SK-N-SH (cell line): Measurements from ENCODE around the gene CLDN19.

Experiments used
- CHD2 ChIP-seq: fragments of 150-350 bp; IDR thresholded peaks from 2 replicates; pipeline ENCODE4 v1.6.1; 2018; ENCODE audit warnings: low read length; ENCODE audit not compliant: partially characterized antibody
- EP300 ChIP-seq, 2 experiments: IDR thresholded peaks; 2 replicates each; pipeline versions ENCODE4 v1.4.0 to v1.6.1; 2012; ENCODE audit warnings: borderline replicate concordance in 1 of 2, low read depth in 1 of 2, low read length in 1 of 2
- JUND ChIP-seq: IDR thresholded peaks from 2 replicates; pipeline ENCODE4 v1.4.0; 2012
- NFIC ChIP-seq: IDR thresholded peaks from 2 replicates; pipeline ENCODE4 v1.4.0; 2012; ENCODE audit warnings: borderline replicate concordance
- NRF1 ChIP-seq: IDR thresholded peaks from 2 replicates; pipeline ENCODE4 v1.6.1; 2012; ENCODE audit warnings: low read depth, mild to moderate bottlenecking, low read length
- POLR2AphosphoS5 ChIP-seq: IDR thresholded peaks from 2 replicates; pipeline ENCODE4 v1.6.1; 2012; ENCODE audit warnings: low read depth, low read length
- RAD21 ChIP-seq: IDR thresholded peaks from 2 replicates; pipeline ENCODE4 v1.6.1; 2012; ENCODE audit warnings: mild to moderate bottlenecking, low read length
- SIN3A ChIP-seq: IDR thresholded peaks from 2 replicates; pipeline ENCODE4 v1.6.1; 2012; ENCODE audit warnings: low read depth, mild to moderate bottlenecking, low read length, moderate library complexity, borderline replicate concordance
- TAF1 ChIP-seq: IDR thresholded peaks from 2 replicates; pipeline ENCODE4 v1.6.1; 2012; ENCODE audit warnings: low read depth, mild to moderate bottlenecking, low read length, moderate library complexity, borderline replicate concordance
- TEAD4 ChIP-seq: IDR thresholded peaks from 2 replicates; pipeline ENCODE4 v1.4.0; 2012; ENCODE audit warnings: mild to moderate bottlenecking, borderline replicate concordance; ENCODE audit not compliant: insufficient read depth
- YY1 ChIP-seq: IDR thresholded peaks from 2 replicates; pipeline ENCODE4 v1.4.0; 2012; ENCODE audit warnings: low read depth, mild to moderate bottlenecking
- TF ChIP-seq, protein P1 (sequence below): IDR thresholded peaks from 2 replicates; pipeline ENCODE4 v1.6.1; 2012; ENCODE audit warnings: mild to moderate bottlenecking, low read depth, low read length, moderate library complexity
- TF ChIP-seq, protein P2 (sequence below): fragments of 200-600 bp; sonication (generic); IDR thresholded peaks from 2 replicates; pipeline ENCODE4 v1.6.1; 2017; ENCODE audit warnings: antibody characterized with exemption, mild to moderate bottlenecking, moderate library complexity
- TF ChIP-seq, protein P3 (sequence below): IDR thresholded peaks from 2 replicates; pipeline ENCODE4 v1.4.0; 2012; ENCODE audit warnings: low read depth, borderline replicate concordance

DNA sequence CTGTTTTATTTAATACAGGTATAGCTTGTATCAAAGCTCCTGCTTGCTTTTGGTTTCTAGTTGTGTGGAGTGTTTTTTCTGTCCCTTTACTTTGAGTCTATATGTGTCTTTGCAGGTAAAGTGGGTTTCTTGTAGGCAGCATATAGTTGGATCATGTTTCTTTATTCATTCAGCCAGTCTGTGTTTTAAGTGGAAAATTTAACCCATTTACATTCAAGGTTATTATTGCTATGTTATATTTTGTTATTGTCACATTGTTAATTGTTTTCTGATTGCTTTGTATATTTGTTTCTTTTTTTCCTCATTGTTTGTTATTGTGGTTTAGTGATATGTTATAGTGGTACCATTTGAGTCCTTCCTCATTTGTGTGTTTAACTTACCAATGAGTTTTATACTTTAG lies 26.7 kb downstream of the CLDN19 start:
- TF ChIP-seq, protein P1, sequence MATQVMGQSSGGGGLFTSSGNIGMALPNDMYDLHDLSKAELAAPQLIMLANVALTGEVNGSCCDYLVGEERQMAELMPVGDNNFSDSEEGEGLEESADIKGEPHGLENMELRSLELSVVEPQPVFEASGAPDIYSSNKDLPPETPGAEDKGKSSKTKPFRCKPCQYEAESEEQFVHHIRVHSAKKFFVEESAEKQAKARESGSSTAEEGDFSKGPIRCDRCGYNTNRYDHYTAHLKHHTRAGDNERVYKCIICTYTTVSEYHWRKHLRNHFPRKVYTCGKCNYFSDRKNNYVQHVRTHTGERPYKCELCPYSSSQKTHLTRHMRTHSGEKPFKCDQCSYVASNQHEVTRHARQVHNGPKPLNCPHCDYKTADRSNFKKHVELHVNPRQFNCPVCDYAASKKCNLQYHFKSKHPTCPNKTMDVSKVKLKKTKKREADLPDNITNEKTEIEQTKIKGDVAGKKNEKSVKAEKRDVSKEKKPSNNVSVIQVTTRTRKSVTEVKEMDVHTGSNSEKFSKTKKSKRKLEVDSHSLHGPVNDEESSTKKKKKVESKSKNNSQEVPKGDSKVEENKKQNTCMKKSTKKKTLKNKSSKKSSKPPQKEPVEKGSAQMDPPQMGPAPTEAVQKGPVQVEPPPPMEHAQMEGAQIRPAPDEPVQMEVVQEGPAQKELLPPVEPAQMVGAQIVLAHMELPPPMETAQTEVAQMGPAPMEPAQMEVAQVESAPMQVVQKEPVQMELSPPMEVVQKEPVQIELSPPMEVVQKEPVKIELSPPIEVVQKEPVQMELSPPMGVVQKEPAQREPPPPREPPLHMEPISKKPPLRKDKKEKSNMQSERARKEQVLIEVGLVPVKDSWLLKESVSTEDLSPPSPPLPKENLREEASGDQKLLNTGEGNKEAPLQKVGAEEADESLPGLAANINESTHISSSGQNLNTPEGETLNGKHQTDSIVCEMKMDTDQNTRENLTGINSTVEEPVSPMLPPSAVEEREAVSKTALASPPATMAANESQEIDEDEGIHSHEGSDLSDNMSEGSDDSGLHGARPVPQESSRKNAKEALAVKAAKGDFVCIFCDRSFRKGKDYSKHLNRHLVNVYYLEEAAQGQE: no peak
- TF ChIP-seq, protein P2, sequence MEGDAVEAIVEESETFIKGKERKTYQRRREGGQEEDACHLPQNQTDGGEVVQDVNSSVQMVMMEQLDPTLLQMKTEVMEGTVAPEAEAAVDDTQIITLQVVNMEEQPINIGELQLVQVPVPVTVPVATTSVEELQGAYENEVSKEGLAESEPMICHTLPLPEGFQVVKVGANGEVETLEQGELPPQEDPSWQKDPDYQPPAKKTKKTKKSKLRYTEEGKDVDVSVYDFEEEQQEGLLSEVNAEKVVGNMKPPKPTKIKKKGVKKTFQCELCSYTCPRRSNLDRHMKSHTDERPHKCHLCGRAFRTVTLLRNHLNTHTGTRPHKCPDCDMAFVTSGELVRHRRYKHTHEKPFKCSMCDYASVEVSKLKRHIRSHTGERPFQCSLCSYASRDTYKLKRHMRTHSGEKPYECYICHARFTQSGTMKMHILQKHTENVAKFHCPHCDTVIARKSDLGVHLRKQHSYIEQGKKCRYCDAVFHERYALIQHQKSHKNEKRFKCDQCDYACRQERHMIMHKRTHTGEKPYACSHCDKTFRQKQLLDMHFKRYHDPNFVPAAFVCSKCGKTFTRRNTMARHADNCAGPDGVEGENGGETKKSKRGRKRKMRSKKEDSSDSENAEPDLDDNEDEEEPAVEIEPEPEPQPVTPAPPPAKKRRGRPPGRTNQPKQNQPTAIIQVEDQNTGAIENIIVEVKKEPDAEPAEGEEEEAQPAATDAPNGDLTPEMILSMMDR: no peak
- TF ChIP-seq POLR2AphosphoS5 (no peak), TEAD4 (no peak), RAD21 (no peak), EP300 (IDR thresholded peaks at IDR 0.05; ENCODE audit: borderline replicate concordance in 1 of 2, low read depth in 1 of 2, low read length in 1 of 2) (no peak), JUND (no peak), SIN3A (no peak), YY1 (no peak), CHD2 (no peak), NRF1 (no peak), TAF1 (no peak), NFIC (no peak)
- TF ChIP-seq, protein P3, sequence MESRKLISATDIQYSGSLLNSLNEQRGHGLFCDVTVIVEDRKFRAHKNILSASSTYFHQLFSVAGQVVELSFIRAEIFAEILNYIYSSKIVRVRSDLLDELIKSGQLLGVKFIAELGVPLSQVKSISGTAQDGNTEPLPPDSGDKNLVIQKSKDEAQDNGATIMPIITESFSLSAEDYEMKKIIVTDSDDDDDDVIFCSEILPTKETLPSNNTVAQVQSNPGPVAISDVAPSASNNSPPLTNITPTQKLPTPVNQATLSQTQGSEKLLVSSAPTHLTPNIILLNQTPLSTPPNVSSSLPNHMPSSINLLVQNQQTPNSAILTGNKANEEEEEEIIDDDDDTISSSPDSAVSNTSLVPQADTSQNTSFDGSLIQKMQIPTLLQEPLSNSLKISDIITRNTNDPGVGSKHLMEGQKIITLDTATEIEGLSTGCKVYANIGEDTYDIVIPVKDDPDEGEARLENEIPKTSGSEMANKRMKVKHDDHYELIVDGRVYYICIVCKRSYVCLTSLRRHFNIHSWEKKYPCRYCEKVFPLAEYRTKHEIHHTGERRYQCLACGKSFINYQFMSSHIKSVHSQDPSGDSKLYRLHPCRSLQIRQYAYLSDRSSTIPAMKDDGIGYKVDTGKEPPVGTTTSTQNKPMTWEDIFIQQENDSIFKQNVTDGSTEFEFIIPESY: no peak
